HTR-8/SVneo (cell line): Measurements from ENCODE around the gene CHCHD3.
"Not testable (repeated sequence)": the region's sequence is repeated elsewhere in the genome, so short reads cannot be mapped to it uniquely, and the experiment has no call there.

ENCODE experiments used
- DNase-seq: peaks from one replicate; pipeline ENCODE4 v3.0.0; 2011; ENCODE audit warnings: low spot score, mixed read lengths; ENCODE audit not compliant: insufficient read length
- FAIRE-seq: peaks from 2 replicates; lab custom pipeline; 2011; peaks lifted over from hg19 to GRCh38; lab: Jason Lieb, UNC

The CHCHD3 gene

GRCh38 chr7:133050200-133050995 lies 31.5 kb downstream of the CHCHD3 start:
- FAIRE-seq, result no peak

GRCh38 chr7:133048589-133048988 lies 33.3 kb downstream of the CHCHD3 start:
- DNase-seq (no peak), FAIRE-seq (no peak)

More at GRCh38 chr7:133050200-133050995, 31.5 kb downstream of the CHCHD3 start:
- no peak for DNase-seq

- FAIRE-seq (no peak), DNase-seq (no peak)
Observed at GRCh38 chr7:133047321-133047720, 34.6 kb downstream of the CHCHD3 start.

GRCh38 chr7:133044722-133045473 lies 37.0 kb downstream of the CHCHD3 start:
- FAIRE-seq (no peak), DNase-seq (no peak)

GRCh38 chr7:133040674-133041073 lies 41.2 kb downstream of the CHCHD3 start:
- FAIRE-seq, result no peak
- DNase-seq, result no peak

GRCh38 chr7:133040178-133040577 lies 41.7 kb downstream of the CHCHD3 start:
- FAIRE-seq (no peak), DNase-seq (no peak)

GRCh38 chr7:133039614-133040013 lies 42.3 kb downstream of the CHCHD3 start:
- DNase-seq (no peak), FAIRE-seq (no peak)

- DNase-seq, result no peak
- FAIRE-seq, result no peak
Observed at GRCh38 chr7:133036289-133036688, 45.6 kb downstream of the CHCHD3 start.

- not testable (repeated sequence) for FAIRE-seq, DNase-seq
Observed at GRCh38 chr7:133035240-133035639, 46.6 kb downstream of the CHCHD3 start.

GRCh38 chr7:133030346-133030745 lies 51.5 kb downstream of the CHCHD3 start:
- DNase-seq (no peak), FAIRE-seq (no peak)

GRCh38 chr7:133029463-133029862 lies 52.4 kb downstream of the CHCHD3 start:
- DNase-seq (no peak), FAIRE-seq (no peak)

GRCh38 chr7:133027397-133027796 lies 54.5 kb downstream of the CHCHD3 start:
- no peak for DNase-seq
- no peak for FAIRE-seq

- no peak for DNase-seq
- no peak for FAIRE-seq
Observed at GRCh38 chr7:133026210-133026859, 55.6 kb downstream of the CHCHD3 start.

GRCh38 chr7:133025056-133025455 lies 56.8 kb downstream of the CHCHD3 start:
- FAIRE-seq (no peak), DNase-seq (no peak)

GRCh38 chr7:133024596-133024995 lies 57.3 kb downstream of the CHCHD3 start:
- no peak for DNase-seq
- no peak for FAIRE-seq

- DNase-seq (no peak), FAIRE-seq (no peak)
Observed at GRCh38 chr7:133023370-133024071, 58.4 kb downstream of the CHCHD3 start.

- FAIRE-seq, result no peak
- no peak for DNase-seq
Observed at GRCh38 chr7:133022661-133023060, 59.2 kb downstream of the CHCHD3 start.

GRCh38 chr7:133021196-133021595 lies 60.7 kb downstream of the CHCHD3 start:
- DNase-seq (no peak), FAIRE-seq (no peak)

GRCh38 chr7:133020496-133020895 lies 61.4 kb downstream of the CHCHD3 start:
- DNase-seq, result no peak
- no peak for FAIRE-seq

- DNase-seq, result no peak
- FAIRE-seq, result no peak
Observed at GRCh38 chr7:133019590-133019989, 62.3 kb downstream of the CHCHD3 start.
